ENCODE data around the gene MSI2.

MSI2 gene

GRCh38 chr17:57589151-57590034 is 333.1 kb downstream of the MSI2 start:
- no peak for DNase-seq

- DNase-seq: no peak
Measured at GRCh38 chr17:57593739-57594462, 337.6 kb downstream of the MSI2 start.

GRCh38 chr17:57594767-57595166 is 338.4 kb downstream of the MSI2 start:
- DNase-seq: no peak

GRCh38 chr17:57595426-57595825 is 339.1 kb downstream of the MSI2 start:
- DNase-seq: no peak

GRCh38 chr17:57595947-57596695 is 339.8 kb downstream of the MSI2 start:
- DNase-seq: no peak

- DNase-seq: no peak
Measured at GRCh38 chr17:57597101-57597500, 340.8 kb downstream of the MSI2 start.

- DNase-seq: no peak
Measured at GRCh38 chr17:57597531-57598453, 341.5 kb downstream of the MSI2 start.

GRCh38 chr17:57599271-57600045 is 343.1 kb downstream of the MSI2 start:
- DNase-seq: no peak

GRCh38 chr17:57600074-57600473 is 343.8 kb downstream of the MSI2 start:
- no peak for DNase-seq

- no peak for DNase-seq
Measured at GRCh38 chr17:57601143-57601735, 344.9 kb downstream of the MSI2 start.

- no peak for DNase-seq
Measured at GRCh38 chr17:57602896-57603295, 346.6 kb downstream of the MSI2 start.

- DNase-seq: no peak
Measured at GRCh38 chr17:57603546-57603945, 347.2 kb downstream of the MSI2 start.

GRCh38 chr17:57603978-57604377 is 347.7 kb downstream of the MSI2 start:
- peak; percentile 55 for DNase-seq

GRCh38 chr17:57604771-57605674 is 348.7 kb downstream of the MSI2 start:
- DNase-seq: no peak

- DNase-seq: no peak
Measured at GRCh38 chr17:57605675-57606105, 349.4 kb downstream of the MSI2 start.

- DNase-seq: no peak
Measured at GRCh38 chr17:57606111-57606875, 350.0 kb downstream of the MSI2 start.

GRCh38 chr17:57607553-57608120 is 351.3 kb downstream of the MSI2 start:
- no peak for DNase-seq

- DNase-seq: no peak
Measured at GRCh38 chr17:57608369-57609124, 352.2 kb downstream of the MSI2 start.

Data from stimulated activated CD4-positive, alpha-beta T cell treated with anti-CD3 and anti-CD28 coated beads, Interleukin-4, amount 100 ng/mL, for 1 hour (primary cell).